ENCODE data around the gene URI1. TPM values are rescaled to one million over a fixed set of nuclear protein-coding genes. Genes with fewer than 3 reads are reported as not detected.
"Not testable (repeated sequence)": the region's sequence is repeated elsewhere in the genome, so short reads cannot be mapped to it uniquely, and the experiment has no call there.

URI1 gene
- polyA plus RNA-seq, 3 donors = 123 to 141 (median 131) TPM

DNA sequence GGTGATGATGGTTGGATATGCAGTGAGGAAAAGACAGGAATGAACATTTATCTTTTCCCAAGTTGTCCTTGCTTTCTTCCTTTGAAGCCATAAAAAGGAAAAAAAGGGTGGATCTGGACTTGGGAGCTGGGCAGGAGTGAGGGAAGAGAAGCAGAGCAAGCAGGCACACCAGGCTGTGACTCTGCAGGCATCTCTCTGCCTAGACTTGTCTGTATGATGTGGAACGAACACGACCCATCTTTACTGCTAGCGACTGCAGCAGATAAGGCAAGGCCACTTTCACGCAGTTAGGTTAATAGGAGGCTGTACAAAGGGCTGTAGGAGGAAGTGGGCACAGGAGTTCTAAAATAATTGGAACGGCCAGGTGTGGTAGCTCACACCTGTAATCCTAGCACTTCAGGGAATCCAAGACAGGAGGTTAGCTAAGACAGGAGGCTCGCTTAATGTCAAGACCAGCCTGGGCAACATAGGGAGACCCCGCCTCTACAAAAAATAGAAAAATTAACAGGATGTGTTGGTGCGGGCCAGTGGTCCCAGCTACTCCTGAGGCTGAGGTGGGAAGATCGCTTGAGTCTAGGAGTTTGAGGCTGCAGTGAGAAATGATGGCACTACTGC is 961 bp upstream of the URI1 start:
- DNase-seq (ENCODE audit: low read depth in 3 of 3, low spot score in 2 of 3) = no peak

GRCh38 chr19:29942404-29943261 is 594 bp downstream of the URI1 start:
- DNase-seq (ENCODE audit: low read depth in 3 of 3, low spot score in 2 of 3) = no peak

- DNase-seq (ENCODE audit: low read depth in 3 of 3, low spot score in 2 of 3) = no peak
Measured at GRCh38 chr19:29943615-29944014, 1.6 kb downstream of the URI1 start.

DNA sequence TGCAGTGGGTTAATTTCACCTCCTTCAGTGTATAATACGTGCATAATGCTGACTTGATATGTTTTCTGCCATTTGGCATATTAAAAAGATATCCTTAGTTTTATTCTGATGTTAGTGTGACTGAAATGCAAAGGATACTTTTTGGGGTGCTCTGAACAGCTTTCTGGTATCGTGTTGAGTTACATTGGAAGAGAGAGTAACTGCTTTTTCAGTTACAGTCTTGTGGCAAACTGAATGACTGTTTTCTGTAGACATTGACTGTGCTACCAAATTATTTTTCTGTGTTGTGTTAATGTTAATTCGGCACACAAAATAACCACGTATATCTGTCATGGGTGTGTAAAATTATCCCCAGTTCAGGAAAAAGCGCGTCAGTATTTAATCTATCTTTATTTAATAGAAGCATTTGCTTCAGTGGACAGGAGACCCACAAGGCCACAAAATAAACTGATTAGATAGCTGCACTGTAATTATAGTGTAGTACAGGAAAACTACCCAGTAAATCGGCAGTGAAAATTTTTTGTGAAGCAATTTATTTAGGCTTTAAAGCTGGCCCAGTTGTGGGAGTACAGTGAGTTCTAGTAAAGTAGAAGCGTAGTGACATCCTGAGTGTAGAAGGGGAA is 2.5 kb downstream of the URI1 start:
- DNase-seq (ENCODE audit: low read depth in 3 of 3, low spot score in 2 of 3) = no peak

DNA sequence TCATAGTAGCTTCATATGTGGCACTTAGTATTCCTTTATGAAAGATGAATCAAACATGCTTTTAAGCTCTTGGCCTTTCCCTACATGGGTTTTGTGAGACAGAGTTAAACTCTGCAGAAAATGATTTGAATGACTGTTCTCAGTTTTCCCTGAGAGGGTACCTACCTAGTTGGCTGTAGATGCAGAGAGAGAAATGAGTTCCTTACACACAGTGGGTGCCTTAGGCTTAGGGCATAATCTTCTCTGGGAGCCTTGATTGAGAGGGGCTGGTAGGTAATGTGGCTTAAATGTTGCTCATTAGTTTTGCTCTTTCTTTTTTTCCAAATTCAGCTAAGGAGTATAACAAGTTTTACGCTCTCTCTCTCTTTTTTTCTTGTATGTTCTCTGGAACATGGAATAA is 3.0 kb downstream of the URI1 start:
- DNase-seq (ENCODE audit: low read depth in 3 of 3, low spot score in 2 of 3) = no peak

DNA sequence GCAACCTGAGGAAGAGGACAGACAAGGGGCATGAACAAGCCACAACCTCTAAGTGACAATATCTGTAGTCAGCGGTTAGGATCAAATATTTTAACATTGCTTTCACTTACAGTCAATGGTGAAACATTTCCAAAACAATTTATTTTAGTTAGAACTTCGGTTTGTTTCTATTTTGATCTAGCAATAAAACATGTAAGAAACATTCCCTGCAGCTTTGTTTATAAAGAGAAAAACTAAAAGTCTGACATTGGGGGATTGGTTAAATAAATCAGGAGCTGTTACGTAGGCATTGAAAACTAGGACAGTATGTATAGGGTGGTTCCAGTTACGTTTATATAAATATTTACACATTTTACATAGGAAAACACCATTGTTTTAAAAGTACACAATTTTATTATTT is 3.4 kb downstream of the URI1 start:
- DNase-seq (ENCODE audit: low read depth in 3 of 3, low spot score in 2 of 3) = no peak

GRCh38 chr19:29946645-29947044 is 4.6 kb downstream of the URI1 start:
- DNase-seq (ENCODE audit: low read depth in 3 of 3, low spot score in 2 of 3) = no peak

DNA sequence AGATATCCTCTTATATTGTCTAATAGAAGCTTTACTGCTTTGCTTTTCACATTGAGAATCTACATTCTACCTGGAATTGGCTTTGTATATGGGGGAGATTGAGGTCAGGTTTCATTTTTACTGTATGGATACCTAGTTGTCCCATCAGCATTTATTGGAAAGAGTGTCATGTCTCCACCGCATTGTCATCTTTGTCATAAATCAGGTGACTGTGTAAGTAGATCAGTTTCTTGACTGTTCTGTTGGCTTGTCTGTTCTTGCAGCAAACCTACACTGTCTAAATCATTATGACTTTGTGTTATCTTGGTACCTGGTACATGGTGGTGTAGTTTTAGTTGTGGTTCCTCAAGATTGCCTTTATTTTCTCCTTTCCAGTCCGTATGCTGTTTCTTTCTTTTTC is 5.8 kb downstream of the URI1 start:
- no peak for DNase-seq (ENCODE audit: low read depth in 3 of 3, low spot score in 2 of 3)

- DNase-seq (ENCODE audit: low read depth in 3 of 3, low spot score in 2 of 3) = not testable (repeated sequence)
Measured at GRCh38 chr19:29948759-29949470, 6.9 kb downstream of the URI1 start.

GRCh38 chr19:29952177-29952576 is 10.1 kb downstream of the URI1 start:
- DNase-seq (ENCODE audit: low read depth in 3 of 3, low spot score in 2 of 3) = no peak

- DNase-seq (ENCODE audit: low read depth in 3 of 3, low spot score in 2 of 3) = no peak
Measured at GRCh38 chr19:29952646-29953045, 10.6 kb downstream of the URI1 start.

GRCh38 chr19:29953352-29954247 is 11.6 kb downstream of the URI1 start:
- DNase-seq (ENCODE audit: low read depth in 3 of 3, low spot score in 2 of 3) = no peak

- no peak for DNase-seq (ENCODE audit: low read depth in 3 of 3, low spot score in 2 of 3)
Measured at GRCh38 chr19:29956855-29957254, 14.8 kb downstream of the URI1 start.

DNA sequence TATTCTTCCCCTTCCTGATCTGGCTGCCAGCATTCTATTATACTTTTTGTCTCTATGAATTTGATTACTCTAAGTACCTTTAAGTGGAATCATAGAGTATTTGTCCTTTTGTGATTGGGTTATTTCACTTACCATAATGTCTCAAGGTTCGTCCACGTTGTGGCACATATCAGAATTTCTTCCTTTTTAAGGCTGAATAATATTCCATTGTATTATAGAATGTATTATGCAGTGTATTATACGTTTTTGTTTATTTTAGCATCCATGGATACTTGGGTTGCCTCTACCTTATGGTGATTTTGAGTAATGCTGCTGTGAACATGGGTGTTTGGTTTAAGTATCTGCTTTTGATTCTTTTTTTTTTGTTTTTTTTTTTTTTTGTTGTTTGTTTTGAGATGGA is 19.3 kb downstream of the URI1 start:
- DNase-seq (ENCODE audit: low read depth in 3 of 3, low spot score in 2 of 3) = no peak

DNA sequence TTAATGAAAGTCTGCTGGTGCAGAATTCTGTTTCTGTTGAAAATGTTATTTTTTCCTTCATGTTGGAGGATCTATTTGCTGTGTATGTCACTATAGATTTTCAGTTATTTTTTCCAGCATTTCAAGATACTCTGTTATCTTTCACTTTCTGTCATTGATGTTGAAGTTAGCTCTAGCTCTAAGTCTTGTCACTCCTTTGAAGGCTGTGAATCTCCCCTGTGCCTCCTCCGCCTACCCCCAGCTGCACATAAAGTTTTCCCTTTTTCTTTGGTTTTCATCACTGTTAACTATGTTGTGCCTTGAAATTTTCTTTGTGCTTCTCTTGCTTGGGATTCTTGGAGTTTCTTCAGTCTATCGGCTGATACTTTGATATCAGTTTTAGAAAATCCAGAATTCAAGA is 20.8 kb downstream of the URI1 start:
- no peak for DNase-seq (ENCODE audit: low read depth in 3 of 3, low spot score in 2 of 3)

GRCh38 chr19:29963576-29963975 is 21.5 kb downstream of the URI1 start:
- no peak for DNase-seq (ENCODE audit: low read depth in 3 of 3, low spot score in 2 of 3)

DNA sequence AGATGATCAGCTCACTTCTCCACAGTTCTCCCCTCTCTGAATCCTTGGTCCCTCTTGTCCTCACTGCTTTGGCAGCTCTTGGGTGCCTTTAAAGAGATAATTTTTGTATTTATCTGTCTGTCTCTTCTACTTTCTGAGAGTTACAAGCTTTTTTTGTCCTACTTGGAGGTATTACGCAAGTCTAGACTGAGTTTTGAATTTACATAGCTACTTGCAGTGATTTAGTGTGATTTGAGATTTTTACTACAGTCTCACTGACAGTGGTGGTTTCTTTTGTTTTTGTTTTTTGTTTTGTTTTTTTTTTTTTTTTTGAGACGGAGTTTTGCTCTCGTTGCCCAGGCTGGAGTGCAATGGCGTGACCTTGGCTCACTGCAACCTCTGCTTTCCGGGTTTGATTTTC is 22.1 kb downstream of the URI1 start:
- no peak for DNase-seq (ENCODE audit: low read depth in 3 of 3, low spot score in 2 of 3)

GRCh38 chr19:29965492-29965891 is 23.5 kb downstream of the URI1 start:
- DNase-seq (ENCODE audit: low read depth in 3 of 3, low spot score in 2 of 3) = no peak

DNA sequence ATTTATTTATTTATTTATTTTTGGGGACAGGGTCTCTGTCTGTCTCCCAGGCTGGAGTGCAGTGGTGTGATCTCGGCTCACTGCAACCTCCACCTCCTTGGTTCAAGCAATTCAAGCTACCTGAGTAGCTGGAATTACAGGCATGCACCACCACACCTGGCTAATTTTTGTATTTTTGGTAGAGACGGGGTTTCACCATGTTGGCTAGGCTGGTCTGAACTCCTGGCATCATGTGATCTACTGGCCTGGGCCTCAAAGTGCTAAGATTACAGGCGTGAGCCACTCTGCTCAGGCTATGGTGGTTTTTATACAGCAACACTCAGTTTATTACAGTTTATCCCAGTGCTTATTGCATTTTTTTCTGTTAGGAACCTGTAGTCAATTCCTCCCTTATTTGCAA is 24.1 kb downstream of the URI1 start:
- not testable (repeated sequence) for DNase-seq (ENCODE audit: low read depth in 3 of 3, low spot score in 2 of 3)

DNA sequence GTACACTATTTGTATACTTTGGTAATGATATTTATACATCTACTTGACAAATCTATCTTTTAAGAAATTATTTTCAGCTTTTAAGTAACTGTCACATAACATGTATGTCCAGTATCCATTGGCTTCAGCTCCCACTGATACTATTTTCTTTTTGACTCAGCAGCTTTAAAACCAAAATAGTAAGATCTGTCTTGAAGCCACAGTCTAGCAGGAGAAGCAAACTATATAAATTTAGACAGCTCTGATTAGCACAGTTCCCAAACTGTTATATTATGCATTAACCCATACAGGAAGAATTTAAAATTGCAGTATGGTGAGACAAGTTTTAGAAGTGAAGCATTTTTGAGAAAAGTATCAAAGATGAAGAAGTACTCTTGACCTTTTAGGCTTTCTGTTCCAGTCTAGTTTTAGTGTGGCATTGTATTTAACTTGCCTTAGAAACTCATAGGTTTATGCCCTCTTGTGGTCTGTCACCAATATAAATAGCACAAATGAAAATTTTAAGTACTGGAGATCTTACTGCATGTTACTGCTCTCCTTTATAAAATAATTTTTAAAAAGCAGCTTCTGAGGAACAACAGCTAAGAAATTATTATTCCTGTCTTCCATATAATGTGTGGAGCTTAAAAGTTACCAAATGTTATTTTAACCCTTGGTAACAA is 24.7 kb downstream of the URI1 start:
- DNase-seq (ENCODE audit: low read depth in 3 of 3, low spot score in 2 of 3) = no peak
